HG03060 (cell line): Measurements from ENCODE around the gene ZNF263.

ENCODE experiments used
- ATAC-seq: cut with Tn5 transposase; IDR thresholded peaks from one replicate; pipeline ENCODE4 v1.9.1; 2021; ENCODE audit warnings: low read depth, moderate number of reproducible peaks; ENCODE audit not compliant: unreplicated experiment

ZNF263 gene

GRCh38 chr16:3317315-3317999, 34.2 kb downstream of the ZNF263 start:
- ATAC-seq = no peak

- no peak for ATAC-seq
Measured at GRCh38 chr16:3321816-3322215, 38.5 kb downstream of the ZNF263 start.

GRCh38 chr16:3327514-3327913, 44.2 kb downstream of the ZNF263 start:
- no peak for ATAC-seq

GRCh38 chr16:3328104-3328503, 44.8 kb downstream of the ZNF263 start:
- ATAC-seq = no peak

- no peak for ATAC-seq
Measured at GRCh38 chr16:3328643-3329042, 45.4 kb downstream of the ZNF263 start.
